Kidney tubule cell (primary cell): ENCODE measurements around the gene CIAO2B.
A peak's percentile ranks its signal among the peaks of the same experiment; 100 is the strongest.
"Not testable (repeated sequence)": the region's sequence is repeated elsewhere in the genome, so short reads cannot be mapped to it uniquely, and the experiment has no call there.

Experiments used
- DNase-seq: peaks from one replicate; pipeline ENCODE4 v3.0.0-alpha.2; 2018; ENCODE audit warnings: low spot score

The CIAO2B gene

GRCh38 chr16:66936889-66937554, 2.8 kb upstream of the CIAO2B start:
- DNase-seq = no peak

GRCh38 chr16:66936462-66936861, 2.3 kb upstream of the CIAO2B start:
- no peak for DNase-seq

- DNase-seq = peak; percentile 81
These were observed 1.3 kb upstream of the CIAO2B start, which contains the start of gene CES2 for GRCh38 chr16:66935314-66936011. CES2 (plus strand) TSS chr16:66935516; CDS start chr16:66935636, 120 bp downstream.

GRCh38 chr16:66934839-66935313, 674 bp upstream of the CIAO2B start:
- not testable (repeated sequence) for DNase-seq

- peak; percentile 77 for DNase-seq
These were observed 445 bp downstream of the CIAO2B start for GRCh38 chr16:66933776-66934137.

GRCh38 chr16:66932076-66932475, 2.1 kb downstream of the CIAO2B start:
- no peak for DNase-seq

- no peak for DNase-seq
These were observed 2.5 kb downstream of the CIAO2B start for GRCh38 chr16:66931665-66932064.

- DNase-seq = peak; percentile 97
These were observed 4.0 kb downstream of the CIAO2B start for GRCh38 chr16:66930189-66930588.

- DNase-seq = peak; percentile 46
These were observed 5.4 kb downstream of the CIAO2B start for GRCh38 chr16:66928702-66929388.

GRCh38 chr16:66927918-66928649, 6.1 kb downstream of the CIAO2B start:
- peak; percentile 91 for DNase-seq

- peak; percentile 99 for DNase-seq
These were observed 7.2 kb downstream of the CIAO2B start for GRCh38 chr16:66926961-66927436.

GRCh38 chr16:66926171-66926947, 7.8 kb downstream of the CIAO2B start:
- peak; percentile 46 for DNase-seq

GRCh38 chr16:66925322-66925840, 8.8 kb downstream of the CIAO2B start, which contains the start of gene RRAD:
RRAD (minus strand) TSS chr16:66925535; CDS start chr16:66925179, 356 bp downstream.
- DNase-seq = peak; percentile 90

GRCh38 chr16:66924527-66925321, 9.5 kb downstream of the CIAO2B start:
- DNase-seq = peak; percentile 54

- DNase-seq = peak; percentile 32
These were observed 10.3 kb downstream of the CIAO2B start for GRCh38 chr16:66923866-66924265.

- DNase-seq = peak; percentile 35
These were observed 10.9 kb downstream of the CIAO2B start for GRCh38 chr16:66923247-66923731.

- DNase-seq = no peak
These were observed 12.3 kb downstream of the CIAO2B start for GRCh38 chr16:66921729-66922450.

- DNase-seq = peak; percentile 10
These were observed 13.1 kb downstream of the CIAO2B start for GRCh38 chr16:66920924-66921680.

GRCh38 chr16:66920299-66920590, 14.0 kb downstream of the CIAO2B start:
- no peak for DNase-seq
